HG02588 (cell line): ENCODE data around the gene HHAT.
"Not testable (repeated sequence)": the region's sequence is repeated elsewhere in the genome, so short reads cannot be mapped to it uniquely, and the experiment has no call there.

Source experiments
- ATAC-seq: cut with Tn5 transposase; IDR thresholded peaks from one replicate; pipeline ENCODE4 v1.9.1; 2021; ENCODE audit warnings: mild to moderate bottlenecking, moderate library complexity; ENCODE audit not compliant: unreplicated experiment

HHAT gene

DNA sequence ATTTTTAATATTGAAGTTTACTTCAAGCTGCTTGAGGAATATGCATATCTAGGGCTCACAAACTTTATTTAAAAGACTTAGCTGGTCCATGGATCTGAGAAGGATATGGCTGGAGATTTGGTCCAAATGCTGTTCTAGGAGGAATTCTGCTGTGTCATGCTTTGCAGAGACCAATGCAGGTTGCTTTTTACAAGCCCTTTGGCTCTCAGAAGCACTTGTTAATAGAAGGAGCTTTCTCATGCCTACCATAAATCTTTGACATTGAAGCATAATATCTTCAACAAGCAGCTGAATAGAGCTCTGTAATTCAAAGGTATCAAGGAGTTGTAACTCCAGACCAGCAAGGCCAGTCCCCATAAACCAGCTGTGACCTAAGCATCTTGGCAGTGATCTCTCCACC lies 299.1 kb downstream of the HHAT start:
- ATAC-seq: no peak

DNA sequence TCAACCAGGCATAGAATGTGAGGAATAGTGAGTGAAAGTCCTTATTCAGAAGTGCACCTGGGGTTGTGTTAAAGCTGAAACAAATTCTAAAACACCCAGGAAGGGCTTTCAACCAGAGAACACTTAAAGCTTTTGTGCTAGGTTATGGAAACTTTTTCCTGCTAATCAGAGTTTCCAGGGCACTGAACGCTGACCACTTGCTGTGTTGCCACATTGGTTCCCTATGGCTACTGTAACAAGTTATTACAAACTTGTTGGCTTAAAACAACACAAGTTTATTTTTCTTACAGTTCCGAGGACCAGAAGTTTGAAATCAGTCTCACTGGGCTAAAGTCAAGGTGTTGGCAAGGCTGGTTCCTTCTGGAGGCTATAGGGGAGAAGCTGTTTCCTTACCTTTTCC lies 300.6 kb downstream of the HHAT start:
- ATAC-seq: no peak

DNA sequence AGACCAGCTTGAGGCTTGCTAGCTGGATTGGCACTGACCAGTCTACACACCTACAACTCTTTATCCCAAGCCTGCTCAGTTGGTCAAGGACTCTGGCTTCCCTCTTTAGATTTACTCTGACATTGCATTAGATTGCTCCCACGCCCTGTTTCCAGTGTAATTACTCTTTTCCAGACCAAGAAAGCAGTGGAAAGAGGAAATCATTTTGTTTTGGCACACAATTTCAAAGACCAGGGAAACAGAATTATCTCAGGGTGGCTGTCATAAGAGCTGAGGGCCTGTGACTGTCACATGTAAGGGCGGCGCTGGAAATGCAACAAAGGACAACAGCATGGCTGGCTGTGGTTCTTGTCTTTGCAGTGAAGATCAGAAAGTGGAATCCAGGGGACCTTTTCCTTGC lies 302.7 kb downstream of the HHAT start:
- ATAC-seq: no peak

DNA sequence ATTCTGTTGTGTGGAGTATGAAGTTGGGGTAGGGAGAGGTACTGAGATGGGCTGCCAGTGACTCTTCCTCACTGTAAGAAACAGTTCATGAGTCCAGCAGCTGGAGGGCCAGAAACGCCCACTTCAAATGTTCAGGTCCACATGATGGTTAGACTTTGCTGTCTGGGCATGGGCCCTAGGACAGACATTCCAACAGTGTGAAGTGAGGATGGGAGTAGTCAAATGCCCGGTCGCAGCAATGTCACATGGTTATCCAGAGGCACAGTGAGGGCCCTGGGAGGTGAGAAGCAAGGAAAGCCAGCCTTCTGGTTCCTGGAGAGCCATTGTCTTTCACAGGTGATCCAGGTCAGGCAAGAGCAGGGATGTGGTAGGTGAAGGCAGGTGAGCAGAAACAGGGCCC lies 304.4 kb downstream of the HHAT start:
- ATAC-seq: no peak

DNA sequence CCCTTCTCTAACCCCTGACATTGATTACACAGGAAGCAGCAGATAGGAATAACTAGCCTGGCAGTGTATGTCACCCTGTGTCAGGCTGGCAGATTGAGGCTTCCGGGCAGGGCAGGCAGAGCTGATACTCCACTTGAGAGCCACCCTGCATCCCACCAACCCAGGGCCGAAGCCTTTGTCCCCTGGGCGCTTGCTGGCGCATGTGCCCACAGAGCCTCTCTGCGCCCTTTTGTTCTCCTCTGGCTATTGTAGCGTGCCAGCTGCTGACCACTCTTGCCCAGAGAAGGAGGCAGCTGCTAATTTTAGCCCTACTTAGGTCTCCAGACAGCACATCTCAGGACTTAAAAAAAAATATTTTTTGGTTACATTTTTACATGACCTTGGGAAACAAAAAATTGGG lies 304.9 kb downstream of the HHAT start:
- no peak for ATAC-seq

DNA sequence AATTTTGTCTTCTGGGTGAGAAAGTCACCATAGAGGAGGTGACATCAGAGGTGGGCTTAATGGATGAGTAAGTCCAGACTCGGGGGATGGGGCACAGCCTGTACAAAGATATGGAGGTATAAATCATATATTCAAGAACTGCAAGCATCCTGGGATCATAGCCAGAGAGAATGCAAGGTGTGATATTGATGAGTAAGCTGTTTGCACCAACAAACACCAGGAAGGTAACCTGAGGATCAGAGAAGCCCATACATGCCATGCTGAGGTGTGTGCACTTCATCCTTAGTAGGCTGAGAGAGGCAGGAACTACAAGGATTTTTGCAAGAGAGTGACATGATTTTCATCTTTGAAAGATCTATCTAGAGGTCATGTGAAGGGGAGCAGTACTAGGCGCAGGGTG lies 306.4 kb downstream of the HHAT start:
- no peak for ATAC-seq

DNA sequence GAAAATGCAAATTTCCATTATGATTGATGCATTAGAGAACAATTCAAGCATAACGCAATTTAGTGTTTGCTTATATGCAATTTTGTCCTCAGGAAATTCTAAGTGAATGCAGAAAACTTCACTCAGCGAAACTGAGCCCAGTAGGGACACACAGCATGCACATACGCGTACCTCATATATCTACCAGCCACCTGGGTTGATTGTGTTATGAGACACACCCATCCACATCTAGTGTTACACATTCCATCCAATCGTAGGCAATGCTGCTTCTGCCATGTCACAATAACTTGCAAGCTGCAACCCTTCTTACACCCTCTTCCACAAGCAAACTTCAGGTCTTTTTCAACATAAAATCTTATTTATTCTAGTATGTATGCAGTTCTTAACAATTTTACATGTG lies 312.9 kb downstream of the HHAT start:
- ATAC-seq: no peak

DNA sequence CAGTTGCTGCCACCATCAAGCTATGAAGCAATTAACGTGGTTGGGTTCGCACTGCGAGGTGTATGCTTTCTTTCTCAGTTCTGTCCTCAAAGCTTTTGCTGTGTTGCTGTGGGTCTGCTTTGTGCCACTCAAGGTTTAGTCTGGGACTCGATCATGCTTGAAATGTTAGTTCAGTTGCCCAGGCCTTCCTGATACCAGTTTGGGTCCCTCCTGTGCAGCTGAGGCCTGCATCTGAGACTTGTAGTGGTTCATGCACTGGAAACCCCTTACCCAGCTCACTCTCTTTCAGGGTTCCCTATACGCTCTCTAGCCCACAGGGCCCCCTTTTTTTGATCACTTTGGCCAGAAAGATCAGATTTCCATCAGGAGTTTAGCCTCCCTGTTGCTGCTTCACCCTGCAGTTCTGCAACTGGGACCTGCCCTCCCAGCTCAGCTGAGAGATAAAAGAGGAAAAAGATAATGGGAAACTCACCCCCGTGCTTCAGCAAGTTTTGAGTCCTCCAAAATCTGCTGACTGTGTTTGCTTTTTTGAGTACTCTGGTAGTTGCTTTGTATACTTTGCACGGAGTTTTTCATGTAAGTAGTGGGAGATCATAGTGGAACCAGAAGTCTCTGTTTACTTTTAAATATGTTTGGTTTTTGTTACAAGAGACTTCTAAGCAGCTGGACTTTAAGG lies 317.0 kb downstream of the HHAT start:
- no peak for ATAC-seq

DNA sequence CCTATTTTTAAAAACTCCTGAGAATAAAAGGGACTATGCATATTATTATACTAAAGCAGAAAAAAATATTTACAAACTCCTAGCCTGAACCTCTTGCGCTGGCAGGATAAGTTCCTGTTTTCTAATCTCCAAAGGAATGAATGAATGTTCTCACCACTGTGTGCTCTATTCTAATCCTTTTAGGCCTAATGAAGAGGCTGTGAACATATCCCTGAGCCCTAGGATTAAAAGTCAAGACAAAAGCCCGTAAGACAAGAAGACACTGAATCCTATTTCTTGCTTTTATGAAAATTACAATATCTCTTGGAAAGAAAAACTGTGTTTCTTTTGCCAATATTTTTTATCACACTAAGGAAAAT lies 317.5 kb downstream of the HHAT start:
- ATAC-seq: no peak

DNA sequence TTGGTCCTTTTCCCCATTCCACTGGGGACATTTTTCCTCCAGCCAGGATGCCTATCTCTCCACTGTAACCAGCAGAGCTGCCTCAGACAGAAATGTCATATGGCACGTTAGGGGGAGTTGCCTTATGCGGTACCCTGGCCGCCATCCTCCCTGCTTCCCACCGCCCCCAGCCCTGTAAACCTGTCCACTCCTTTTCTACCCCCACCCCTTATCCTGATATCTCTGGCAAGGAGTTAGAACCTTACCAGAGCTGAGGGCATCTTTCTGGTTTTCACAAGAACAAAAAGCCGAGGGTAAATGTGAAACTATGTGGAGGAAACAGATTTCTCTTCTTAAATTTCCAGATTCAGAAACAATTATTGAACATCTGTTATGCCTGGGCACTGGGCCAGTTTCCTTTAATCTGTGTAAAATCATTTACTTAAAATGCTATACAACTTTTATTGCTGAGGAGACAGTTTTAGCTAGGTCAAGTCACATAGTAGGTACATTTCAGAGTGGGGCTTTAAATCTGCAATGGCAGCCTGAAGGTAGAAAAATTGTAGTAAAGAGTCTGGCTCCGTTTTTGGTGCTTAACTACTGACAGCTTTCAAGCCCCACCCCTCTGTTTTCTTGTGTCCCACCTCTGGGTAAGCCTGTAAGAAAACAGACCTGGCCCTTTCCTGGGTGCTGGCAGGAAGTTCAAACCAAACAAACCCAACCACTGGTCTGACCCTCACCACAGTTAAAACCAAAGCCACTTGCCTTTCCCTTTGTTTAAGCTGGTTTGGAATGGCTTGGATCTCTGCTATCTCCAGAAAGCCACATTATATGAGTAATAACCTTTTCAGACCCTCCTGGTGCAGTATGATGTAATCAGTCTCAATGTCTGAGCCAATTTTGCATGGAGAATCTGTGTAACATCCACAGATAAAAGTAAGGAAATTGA lies 319.0 kb downstream of the HHAT start:
- ATAC-seq: no peak

DNA sequence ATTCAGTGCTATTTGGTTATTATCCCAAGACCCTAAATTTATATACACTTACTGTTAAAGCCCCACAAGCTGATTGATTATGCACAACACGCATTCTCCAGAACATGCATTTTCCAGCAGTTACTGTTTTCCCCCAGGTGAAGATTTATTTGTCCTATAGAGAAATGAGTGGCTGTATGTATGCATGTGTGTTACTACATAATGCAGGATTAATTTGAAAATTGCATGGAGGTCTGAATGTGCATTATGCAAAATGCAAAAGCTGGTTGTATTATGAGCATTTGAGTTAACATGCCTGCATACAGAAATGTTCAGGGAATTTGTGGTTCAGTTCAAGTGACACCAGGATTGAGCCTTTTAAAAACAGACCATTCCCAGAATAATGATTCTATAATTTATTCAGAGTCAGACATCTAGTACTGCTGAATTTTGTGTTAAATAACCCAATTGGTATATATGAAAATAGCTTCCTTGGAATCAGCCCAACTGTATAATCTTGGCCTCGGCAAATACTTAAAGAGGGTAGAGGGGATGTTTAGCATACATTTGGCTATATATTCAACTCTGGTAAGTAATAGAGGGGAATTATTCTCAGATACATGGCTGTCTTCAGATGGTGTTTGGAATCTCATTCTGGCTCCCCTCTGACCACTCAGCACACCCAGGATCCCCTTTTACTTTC lies 320.0 kb downstream of the HHAT start:
- ATAC-seq: no peak

DNA sequence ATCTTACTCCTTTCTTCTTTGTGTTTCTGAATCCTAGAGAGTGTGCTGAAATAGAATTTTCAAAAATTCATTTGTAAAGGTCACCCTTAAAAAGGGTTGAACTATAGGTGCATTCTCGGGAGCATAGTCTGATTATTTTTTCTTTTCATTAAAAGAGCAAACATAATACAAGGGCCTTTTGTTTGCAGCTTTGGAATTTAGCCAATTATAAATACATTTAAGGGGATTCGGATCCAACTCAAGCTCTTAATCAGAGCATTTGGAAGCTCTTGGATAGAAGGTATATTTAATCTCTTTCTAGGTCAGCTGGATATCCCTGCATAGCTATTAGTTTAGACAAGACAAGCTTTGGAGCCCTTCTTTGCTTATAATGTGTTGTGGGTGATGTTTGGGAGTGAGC lies 321.7 kb downstream of the HHAT start:
- no peak for ATAC-seq

DNA sequence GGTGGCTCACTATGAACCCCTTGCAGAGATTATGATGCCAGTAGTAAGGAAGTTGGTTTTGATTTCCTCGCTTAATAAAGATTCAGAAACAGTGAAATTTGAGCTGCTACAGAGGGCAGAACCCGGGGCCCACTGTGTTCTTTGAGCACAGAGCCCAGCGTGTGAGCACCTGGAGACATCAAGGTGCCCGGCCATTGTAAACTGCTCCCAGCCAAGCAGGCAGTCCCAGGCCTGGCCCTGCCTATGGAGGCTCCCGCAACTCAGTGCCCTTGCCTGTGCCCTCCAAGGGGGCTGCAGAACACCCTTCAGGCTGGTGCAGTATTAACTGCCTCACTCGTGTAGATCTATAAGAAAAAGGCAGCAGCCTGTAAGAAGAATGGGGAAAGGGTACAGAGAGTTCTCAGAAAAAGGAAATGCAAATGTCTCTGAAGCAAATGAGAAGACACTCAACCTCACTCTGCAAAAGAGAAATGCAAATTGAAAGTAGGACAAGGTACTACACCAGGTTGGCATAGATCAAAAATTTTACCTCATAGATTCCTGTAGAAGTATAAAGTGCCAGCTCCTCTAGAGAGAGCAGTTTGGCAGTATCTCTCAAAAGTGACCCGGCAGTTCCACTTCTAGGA lies 323.7 kb downstream of the HHAT start:
- ATAC-seq: no peak

DNA sequence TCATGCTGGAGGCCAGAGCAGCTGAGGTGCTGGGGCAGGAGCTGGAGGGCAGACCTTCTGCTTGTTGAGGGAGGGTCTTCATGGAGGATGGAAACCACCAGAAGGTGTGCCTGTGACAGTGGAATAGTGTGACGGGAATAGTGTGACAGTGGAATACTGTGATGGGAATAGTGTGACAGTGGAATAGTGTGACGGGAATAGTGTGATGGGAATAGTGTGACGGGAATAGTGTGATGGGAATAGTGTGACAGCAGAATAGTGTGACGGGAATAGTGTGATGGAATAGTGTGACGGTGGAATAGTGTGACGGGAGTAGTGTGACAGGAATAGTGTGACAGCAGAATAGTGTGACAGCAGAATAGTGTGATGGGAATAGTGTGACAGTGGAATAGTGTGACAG lies 325.1 kb downstream of the HHAT start:
- ATAC-seq: no peak

DNA sequence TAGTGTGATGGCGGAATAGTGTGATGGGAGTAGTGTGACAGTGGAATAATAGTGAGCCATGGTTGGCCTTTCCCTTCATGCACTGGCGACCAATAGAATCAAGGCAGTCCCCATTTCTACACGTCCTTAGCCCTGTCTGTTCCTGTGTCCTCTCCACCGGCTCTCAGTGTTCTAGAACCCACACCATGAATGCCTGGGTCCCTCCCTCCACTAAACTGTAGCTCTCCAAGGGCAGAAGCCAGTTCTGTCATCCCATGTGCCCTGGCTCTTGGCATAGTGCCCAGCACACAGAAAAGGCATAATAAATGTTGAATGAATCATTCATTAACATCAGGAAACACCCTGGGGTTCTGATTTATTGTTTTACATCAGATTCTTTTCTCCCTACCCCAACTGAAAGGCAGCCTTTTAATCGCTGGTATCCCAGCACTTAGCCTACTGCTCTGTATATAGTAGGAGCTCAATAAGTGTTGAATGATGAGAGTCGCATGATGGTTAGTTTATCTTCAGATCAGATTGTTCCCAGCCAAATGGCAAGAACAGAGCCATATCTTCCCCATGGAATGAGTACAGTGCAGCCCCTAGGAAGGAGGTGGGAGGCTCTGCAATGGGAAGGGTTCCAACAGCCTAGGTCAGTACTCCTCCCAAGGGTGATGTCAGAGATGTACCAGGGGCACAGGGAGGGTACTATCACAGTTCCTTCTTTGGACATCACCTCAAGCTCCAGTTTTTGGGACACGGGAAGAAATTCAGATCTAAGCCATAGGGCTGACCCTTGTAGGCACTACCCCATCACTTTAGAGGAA lies 325.7 kb downstream of the HHAT start:
- ATAC-seq: no peak

DNA sequence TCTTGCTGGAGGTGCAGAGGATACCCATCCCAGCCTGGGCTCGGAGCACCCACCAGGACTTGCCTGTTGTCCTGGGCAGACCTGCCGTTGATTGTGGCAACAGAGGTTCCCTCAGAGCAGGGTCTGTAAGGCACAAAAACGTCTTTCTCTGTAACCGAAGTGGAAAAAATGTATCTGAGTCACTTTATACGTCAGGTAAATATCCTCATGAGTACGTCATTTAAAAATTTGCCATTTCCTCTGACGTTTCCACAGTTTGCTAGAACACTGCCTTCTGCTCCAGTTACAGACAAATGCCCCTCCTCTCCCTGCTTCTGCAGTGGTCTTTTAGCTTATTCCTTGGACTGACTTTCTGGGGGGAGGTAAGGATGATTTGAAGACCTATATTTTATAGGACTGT lies 326.8 kb downstream of the HHAT start:
- ATAC-seq: no peak

DNA sequence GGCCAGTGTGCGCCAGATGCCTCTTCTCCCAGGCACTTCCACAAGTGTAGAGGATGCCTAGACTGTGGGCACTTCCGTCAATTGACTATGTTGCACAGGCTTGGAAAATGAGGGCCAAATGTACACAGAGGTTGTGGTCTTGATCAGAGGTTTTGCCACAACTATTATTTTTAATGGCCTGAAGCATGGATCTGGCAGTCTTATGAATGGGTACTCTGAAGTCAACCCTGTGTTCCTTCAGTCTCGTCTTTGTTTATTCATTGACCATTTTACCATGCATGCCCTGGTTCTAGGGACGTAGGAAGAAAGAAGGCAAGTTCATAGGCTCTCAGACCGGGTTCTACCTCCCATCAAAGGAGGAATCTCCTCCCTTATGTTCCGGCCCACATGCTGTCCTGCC lies 329.1 kb downstream of the HHAT start:
- ATAC-seq: no peak

DNA sequence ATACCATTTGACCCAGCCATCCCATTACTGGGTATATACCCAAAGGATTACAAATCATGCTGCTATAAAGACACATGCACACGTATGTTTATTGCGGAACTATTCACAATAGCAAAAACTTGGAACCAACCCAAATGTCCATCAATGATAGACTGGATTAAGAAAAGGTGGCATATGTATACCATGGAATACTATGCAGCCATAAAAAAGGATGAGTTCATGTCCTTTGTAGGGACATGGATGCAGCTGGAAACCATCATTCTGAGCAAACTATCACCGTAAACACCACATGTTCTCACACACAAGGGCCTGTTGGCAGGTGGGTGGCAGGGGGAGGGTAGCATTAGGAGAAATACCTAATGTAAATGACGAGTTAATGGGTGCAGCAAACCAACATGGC lies 332.8 kb downstream of the HHAT start:
- ATAC-seq: not testable (repeated sequence)

DNA sequence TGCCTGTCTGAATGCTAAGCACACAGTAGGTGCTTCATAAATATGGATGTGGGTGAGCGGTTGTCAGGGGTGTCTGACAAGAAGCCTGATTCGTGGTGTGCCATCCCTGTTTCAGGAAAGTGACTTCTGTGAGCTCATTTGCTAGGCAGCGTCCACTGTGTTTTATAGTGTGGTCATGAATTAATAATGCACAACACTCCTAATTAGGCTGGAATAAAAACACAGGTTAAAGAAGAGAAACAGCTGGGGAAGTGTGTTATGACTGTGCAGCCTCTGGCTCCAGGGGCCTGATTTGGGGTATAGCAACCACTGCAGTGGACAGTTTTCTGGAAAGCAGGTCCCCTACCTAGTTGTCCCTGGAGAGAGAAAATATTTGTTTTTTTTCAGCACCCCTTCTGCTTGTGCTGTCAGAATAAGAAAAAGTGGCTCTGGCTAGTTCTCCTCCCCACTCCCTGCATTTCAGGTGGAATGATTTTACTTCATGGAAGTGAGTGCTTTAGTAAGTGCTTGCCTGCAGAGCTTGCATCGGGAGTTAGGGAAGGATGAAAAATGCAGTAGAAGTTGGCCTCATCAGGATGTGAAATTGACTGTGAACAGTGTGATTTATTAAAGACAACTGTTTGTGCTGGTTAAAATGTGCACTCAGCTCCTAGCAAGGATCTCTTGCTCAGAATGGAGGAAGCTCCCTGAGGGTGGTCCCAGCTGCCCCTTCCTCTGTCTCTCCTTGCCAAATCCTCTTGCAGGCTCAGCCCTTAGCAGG lies 333.8 kb downstream of the HHAT start:
- ATAC-seq: no peak
